HG02798 (cell line): ENCODE results near the gene G2E3.
"Not testable (repeated sequence)": the region's sequence is repeated elsewhere in the genome, so short reads cannot be mapped to it uniquely, and the experiment has no call there.

Experiments
- ATAC-seq: cut with Tn5 transposase; IDR thresholded peaks from one replicate; pipeline ENCODE4 v1.9.1; 2021; ENCODE audit warnings: mild to moderate bottlenecking; ENCODE audit not compliant: unreplicated experiment, poor library complexity

Gene G2E3

GRCh38 chr14:30641207-30641606 is 82.2 kb downstream of the G2E3 start:
- ATAC-seq = no peak

GRCh38 chr14:30644462-30644861 is 85.5 kb downstream of the G2E3 start:
- ATAC-seq = not testable (repeated sequence)

GRCh38 chr14:30645600-30645999 is 86.6 kb downstream of the G2E3 start:
- ATAC-seq = no peak

DNA sequence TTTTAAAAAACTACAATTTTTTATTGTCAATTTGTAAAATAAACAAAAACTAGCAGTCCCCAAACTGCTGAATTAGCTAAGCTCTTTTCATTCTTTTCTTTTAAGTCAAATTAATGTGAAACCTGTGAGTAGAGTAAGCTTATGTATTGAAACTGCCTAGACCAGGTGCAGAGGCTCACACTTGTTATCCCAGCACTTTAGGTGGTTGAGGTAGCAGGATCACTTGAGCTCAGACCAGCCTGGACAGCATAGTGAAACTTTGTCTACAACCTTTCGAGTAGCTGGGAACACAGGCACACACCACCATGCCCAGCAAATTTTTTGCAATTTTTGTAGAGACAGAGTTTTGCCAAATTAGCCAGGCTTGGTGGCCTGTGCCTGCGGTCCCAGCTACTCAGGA is 89.5 kb downstream of the G2E3 start:
- peak; percentile 58 for ATAC-seq

- no peak for ATAC-seq
Observed at GRCh38 chr14:30651937-30652336, 93.0 kb downstream of the G2E3 start.

DNA sequence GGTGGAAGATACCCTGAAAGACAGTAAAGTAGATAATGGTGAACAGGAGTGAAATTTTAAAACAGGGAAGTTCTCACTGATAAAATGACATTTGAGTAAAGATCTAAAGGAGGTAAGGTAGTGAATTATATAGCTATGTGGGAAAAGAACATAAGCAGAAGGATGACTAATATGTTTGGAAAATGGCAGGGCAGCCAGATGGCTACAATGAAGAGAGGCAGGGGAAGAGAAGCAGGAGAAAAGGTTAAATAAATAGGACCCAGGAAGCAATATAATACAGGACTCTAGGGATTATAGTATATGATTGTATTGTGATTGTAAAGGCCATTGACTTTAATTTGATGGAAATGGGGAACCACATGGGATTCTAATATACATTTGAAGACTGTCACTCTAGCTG is 96.2 kb downstream of the G2E3 start:
- no peak for ATAC-seq

GRCh38 chr14:30655658-30656057 is 96.7 kb downstream of the G2E3 start:
- ATAC-seq = no peak

DNA sequence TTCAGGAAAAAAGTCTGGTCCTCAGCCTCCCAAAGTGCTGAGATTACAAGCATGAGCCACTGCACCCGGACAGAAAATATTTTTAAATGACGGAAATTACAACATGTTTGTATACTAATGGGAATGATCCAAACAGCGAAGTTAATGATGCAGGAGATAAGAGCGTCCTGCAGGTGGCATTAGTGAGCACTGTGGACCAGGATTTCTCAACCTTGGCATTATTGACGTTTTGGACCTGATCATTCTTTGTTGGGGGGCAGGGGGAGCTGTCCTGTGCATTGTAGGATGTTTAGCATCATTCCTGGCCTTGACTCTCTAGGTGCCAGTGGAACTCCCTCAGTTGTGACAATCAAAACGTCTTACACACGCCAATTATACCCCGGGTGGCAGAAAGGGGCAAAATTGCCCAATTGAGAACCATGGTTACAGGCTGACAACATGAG is 97.3 kb downstream of the G2E3 start:
- peak; percentile 34 for ATAC-seq

DNA sequence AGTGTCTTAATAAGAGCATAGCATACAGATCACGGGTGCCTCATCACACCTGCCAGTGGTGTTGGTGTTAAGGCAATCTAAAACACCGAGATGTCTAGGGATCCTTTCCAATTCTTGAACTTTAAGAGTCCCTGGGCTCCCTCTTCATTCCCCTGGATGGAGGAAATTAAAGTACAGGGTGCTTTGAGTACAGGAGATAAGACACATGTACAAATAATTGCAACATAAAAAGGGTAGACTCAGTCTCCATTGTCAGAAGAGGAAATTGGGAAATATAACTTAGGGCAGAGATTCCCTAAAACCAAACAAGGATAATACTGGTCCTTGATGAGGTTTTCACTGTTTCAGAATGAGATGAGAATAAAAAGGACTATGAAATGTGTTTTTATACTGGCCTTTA is 98.1 kb downstream of the G2E3 start:
- no peak for ATAC-seq

GRCh38 chr14:30657606-30658163 is 98.7 kb downstream of the G2E3 start:
- ATAC-seq = no peak

DNA sequence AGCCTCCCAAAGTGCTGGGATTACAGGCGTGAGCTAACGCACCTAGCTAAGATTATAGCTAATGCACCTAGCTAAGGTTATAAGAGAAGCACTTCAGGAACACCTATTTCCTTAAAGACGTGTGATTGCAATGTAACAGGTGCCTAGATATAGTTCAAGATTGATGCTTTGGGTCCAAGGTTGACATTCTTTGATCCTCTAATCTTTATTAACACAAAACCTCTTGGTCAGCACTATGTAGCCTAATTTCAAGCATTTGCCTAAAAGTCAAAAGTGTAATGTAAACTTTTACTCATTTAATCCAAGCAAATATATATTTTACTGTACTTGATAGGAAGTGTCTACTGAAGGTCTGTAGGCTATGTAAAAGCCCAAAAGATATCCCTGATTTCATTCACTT is 99.7 kb downstream of the G2E3 start:
- no peak for ATAC-seq

- ATAC-seq = no peak
Observed at GRCh38 chr14:30669594-30669993, 110.6 kb downstream of the G2E3 start.
